ENCODE data around the gene TAF6L. TPM values are rescaled to one million over a fixed set of nuclear protein-coding genes. Genes with fewer than 3 reads are reported as not detected.
A peak's percentile ranks its signal among the peaks of the same experiment; 100 is the strongest.

Gene TAF6L
- total and polyA plus RNA-seq, 12 donors, result 7.7 to 18.9 (median 9.5) TPM

DNA sequence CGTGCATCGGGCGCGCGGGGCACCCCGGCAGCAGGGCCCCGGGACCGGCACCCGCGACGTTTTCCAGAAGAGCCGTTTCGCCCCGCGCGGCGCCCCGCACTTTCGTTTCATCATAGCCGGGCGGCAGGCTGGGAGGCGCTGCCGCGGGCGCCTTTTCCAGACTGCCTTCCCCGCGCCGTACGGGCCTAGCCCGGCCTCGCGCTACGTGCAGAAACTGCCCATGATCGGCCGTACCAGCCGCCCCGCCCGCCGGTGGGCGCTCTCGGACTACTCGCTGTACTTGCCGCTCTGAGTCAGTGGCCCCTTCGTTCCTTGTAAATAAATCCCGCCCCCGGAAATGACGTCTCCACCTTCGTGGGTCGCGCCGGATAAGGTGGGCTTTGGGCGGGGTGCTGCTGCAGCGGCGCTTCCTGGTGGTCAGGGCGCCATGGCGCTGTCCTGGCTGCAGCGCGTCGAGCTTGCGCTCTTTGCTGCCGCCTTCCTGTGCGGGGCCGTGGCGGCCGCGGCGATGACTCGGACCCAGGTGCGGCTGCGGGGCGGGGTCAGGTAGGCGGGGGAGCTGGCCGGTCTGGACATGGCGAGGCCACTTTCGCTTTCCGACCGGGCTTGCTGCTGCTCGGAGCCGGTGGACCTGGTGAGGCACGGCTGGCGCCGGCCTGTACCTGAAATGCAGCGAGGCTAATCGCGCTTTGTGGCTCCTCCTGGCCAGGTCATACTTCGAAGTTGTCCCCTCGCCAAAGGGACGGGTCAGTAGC is 16.0 kb downstream of the TAF6L start, which contains the start of gene TMEM179B:
TSS of gene TMEM179B (plus strand) at position 398 of the 755 bp plus-strand sequence. CDS start at position 428, 30 bp downstream.
- Histone ChIP-seq H3K4me1 (peaks cover 10 to 54% (median 49%) of the 10 kb centered on the region in 9 donors), H3K27me3 (no peaks in the 10 kb centered on the region), H3K9me3 (no peaks in the 10 kb centered on the region), H3K4me3 (peak within 1 kb of the TSS; percentile 87 to 96 (median 92)), H3K36me3 (peaks cover 0 to 54% (median 20%) of the 10 kb centered on the region in 9 donors), H3K27ac (peak within 1 kb of the TSS; percentile 91 to 99 (median 97))
- WGBS, 2 donors, result 0 to 1% methylated on average over 88 of the region's 88 CpGs
- TF ChIP-seq, protein P1, sequence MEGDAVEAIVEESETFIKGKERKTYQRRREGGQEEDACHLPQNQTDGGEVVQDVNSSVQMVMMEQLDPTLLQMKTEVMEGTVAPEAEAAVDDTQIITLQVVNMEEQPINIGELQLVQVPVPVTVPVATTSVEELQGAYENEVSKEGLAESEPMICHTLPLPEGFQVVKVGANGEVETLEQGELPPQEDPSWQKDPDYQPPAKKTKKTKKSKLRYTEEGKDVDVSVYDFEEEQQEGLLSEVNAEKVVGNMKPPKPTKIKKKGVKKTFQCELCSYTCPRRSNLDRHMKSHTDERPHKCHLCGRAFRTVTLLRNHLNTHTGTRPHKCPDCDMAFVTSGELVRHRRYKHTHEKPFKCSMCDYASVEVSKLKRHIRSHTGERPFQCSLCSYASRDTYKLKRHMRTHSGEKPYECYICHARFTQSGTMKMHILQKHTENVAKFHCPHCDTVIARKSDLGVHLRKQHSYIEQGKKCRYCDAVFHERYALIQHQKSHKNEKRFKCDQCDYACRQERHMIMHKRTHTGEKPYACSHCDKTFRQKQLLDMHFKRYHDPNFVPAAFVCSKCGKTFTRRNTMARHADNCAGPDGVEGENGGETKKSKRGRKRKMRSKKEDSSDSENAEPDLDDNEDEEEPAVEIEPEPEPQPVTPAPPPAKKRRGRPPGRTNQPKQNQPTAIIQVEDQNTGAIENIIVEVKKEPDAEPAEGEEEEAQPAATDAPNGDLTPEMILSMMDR (IDR thresholded peaks at IDR 0.05), result peak in 8 of 9 donors; percentile 4 to 60 (median 38)
- DNase-seq, result peak; percentile 94 to 99
- intact Hi-C loops (cut with DNase I), result loop anchor here in 9 of 10 donors (2.0 to 10.0 kb wide), 7 partner anchors 45 to 78 kb away; partner anchors contain the start of genes STX5 (in 3 of the 9), TEX54 (in 3 of the 9) and WDR74 (in 1 of the 9)
- peak; percentile 86 to 92 (median 89) for ATAC-seq

DNA sequence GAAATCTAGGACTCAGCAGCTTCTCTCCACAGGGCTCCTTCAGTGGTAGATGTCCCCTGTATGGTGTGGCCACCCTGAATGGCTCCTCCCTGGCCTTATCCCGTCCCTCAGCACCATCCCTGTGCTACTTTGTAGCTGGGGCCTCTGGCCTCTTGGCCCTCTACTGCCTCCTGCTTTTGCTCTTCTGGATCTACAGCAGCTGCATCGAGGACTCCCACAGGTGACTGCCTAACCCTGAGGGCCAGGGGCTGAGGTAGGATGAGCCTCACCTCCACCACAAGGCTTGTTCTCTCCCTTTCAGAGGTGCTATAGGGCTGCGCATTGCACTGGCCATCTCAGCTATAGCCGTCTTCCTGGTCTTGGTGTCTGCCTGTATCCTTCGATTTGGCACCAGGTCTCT is 17.8 kb downstream of the TAF6L start:
- Histone ChIP-seq H3K27ac (peak overlapping the region in 2 of 10 donors; percentile 92 to 97), H3K4me3 (peak overlapping the region in 1 of 10 donors; percentile 0), H3K9me3 (no peaks in the 10 kb centered on the region), H3K27me3 (no peaks in the 10 kb centered on the region), H3K36me3 (peaks cover 0 to 57% (median 23%) of the 10 kb centered on the region in 9 donors), H3K4me1 (peaks cover 13 to 67% (median 57%) of the 10 kb centered on the region in 9 donors)
- TF ChIP-seq, protein P1 (IDR thresholded peaks at IDR 0.05), result no peak
- no peak for DNase-seq
- 63 to 75% methylated on average over 5 of the region's 5 CpGs for WGBS, 2 donors
- intact Hi-C loops (cut with DNase I), result loop anchor here in 7 of 10 donors (5.0 to 10.0 kb wide), 5 partner anchors 43 to 76 kb away; partner anchors contain the start of genes STX5 (in 3 of the 7), TEX54 (in 3 of the 7) and WDR74 (in 1 of the 7)
- no peak for ATAC-seq

GRCh38 chr11:62789576-62789975 is 18.4 kb downstream of the TAF6L start:
- WGBS, 2 donors, result 46 to 61% methylated on average over 3 of the region's 3 CpGs
- H3K36me3 ChIP-seq, result peaks cover 0 to 62% (median 29%) of the 10 kb centered on the region in 9 donors
- no peaks in the 10 kb centered on the region for H3K27me3 ChIP-seq
- TF ChIP-seq, protein P1 (IDR thresholded peaks at IDR 0.05), result no peak
- intact Hi-C loops (cut with DNase I), result loop anchor here in 7 of 10 donors (5.0 to 10.0 kb wide), 5 partner anchors 43 to 75 kb away; partner anchors contain the start of genes STX5 (in 3 of the 7), TEX54 (in 3 of the 7) and WDR74 (in 1 of the 7)
- DNase-seq, result no peak
- peak overlapping the region in 1 of 10 donors; percentile 0 for H3K4me3 ChIP-seq
- no peak for ATAC-seq
- H3K4me1 ChIP-seq, result peaks cover 13 to 67% (median 57%) of the 10 kb centered on the region in 9 donors
- H3K9me3 ChIP-seq, result no peaks in the 10 kb centered on the region
- H3K27ac ChIP-seq, result peak overlapping the region in 3 of 10 donors; percentile 16 to 97 (median 35)
